Measurements from ENCODE around the gene TNFSF15.

Gene TNFSF15

DNA sequence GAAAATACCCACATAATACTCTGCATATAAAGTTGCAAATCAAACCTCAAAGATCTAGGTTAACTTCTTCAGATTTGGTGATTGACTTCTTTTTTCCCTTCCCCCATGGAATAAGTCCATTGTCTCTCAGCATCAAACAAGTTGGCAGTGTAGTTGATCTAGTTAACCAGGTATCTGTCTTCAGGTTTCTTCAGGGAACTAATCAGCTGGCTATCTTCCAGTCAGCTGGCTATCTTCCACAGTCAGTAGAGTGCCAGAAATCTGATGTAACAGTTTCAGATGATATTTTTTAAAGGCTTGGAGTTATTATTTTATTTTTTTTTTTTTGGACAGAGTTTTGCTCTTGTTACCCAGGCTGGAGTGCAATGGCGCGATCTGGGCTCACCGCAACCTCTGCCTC, 16.8 kb downstream of the TNFSF15 start:
- no peak for DNase-seq (ENCODE audit: extremely low read depth in 1 of 2, low read depth in 1 of 2)

DNA sequence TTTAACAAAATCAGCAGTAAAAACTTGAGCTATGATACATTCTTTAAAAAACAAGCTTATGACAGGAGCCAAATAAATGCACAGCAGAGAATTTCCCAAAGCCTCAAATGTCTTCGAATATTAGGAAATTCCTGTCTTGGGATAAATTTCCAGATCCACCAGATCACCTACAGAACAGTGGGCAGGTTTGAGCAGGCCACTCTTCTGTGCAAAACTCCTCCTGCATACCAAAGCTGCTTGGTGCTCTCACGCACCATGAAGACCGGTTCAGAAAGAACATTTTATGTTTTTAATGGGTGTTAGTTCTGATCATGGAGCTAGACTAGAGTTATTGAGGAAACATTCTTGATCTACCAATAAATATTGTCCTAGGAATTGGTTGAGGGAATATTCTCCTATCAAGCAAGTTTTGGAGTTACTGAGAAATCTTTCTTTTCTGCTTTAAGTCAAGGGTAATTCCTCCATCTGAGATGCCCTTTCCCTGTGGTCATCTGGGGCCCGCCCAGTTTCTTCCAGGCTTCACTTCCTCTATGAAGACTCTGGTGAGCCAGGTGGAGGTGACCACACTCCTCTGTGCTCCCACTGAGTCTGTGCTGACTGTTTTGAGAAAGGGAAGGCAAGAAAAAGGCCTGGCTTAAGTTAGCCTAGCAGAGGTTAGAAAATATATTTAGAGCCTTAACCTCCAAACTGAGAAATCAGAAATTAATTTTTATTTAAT, 17.9 kb downstream of the TNFSF15 start:
- DNase-seq (ENCODE audit: extremely low read depth in 1 of 2, low read depth in 1 of 2) = no peak

DNA sequence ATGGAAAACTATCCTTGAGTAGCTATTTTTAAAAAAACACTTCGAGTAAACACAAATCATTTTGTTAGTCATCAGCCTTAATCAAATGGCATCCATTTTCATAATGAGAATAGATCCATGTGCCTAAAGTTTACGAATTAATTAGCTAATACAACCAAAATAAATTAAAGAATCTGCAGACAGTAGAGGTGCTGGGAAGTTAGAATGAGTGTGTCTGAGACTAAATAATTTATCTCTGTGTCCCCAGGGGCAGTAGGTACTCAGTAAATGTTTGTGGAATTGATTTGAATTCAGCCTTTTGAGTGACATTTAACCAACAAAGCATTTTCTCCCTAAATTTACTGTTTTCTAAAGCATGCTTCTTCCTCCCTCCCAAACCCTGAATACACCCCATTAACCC, 18.6 kb downstream of the TNFSF15 start:
- no peak for DNase-seq (ENCODE audit: extremely low read depth in 1 of 2, low read depth in 1 of 2)

DNA sequence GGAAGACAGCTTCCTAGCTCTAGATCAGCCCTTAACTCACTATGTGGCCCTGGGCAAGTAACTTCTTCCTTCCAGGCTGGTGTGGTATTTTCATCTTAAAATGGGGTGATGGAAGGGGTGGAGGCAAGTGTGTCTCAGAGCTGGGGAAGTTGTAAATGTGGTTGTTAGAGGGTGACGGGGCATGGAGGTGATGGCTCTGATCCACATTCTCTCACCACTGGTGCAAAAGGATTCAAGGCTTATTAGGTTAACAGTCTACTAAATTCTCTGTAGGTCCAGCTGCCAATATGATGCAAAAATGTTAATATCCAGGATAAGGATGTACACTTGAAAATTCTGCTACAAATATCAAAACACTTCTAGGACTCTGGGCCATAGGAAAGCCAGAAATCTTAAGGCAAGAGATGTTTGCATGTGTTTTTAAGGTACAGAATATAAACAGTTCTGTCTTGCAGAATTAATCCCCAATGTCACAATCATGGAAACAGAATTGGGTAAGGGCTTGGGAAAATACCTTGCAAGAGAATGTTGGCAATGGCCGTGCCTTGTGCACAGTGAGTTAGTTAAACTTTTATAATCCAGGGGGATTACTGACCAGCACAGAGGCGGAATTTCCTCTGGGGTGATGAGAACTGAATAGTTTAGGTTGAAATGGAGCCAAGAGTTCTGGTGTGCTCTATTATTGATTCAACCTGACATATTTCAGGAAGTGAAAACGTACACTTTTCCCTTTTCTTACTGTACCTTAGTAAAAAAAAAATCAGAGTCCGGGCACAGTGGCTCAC, 19.8 kb downstream of the TNFSF15 start:
- DNase-seq (ENCODE audit: extremely low read depth in 1 of 2, low read depth in 1 of 2) = no peak

DNA sequence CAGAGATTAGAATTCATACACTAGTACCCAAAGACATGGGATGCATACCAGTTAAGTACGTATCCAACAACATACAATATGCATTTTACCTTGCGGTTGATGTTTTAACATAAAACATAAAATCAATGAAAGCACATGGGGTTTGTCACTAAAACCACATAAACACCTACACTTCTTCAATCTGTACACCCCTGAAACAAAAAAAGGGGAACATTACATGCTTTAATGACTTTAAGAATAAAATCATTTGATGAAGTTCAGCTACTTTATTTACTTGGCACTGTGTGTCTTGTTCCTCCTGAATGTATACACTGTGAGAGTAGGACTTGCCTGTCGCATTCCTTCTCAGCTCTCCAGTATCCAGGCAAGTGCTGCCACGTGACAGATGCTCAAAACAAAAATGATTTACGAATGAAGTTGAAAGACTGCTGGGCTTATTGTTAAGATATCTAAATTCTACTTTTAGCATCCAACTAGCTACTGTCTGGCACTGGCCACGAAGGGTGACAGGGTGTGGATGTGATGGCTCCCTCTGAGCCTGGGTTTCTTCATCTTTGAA, 21.0 kb downstream of the TNFSF15 start:
- no peak for DNase-seq (ENCODE audit: extremely low read depth in 1 of 2, low read depth in 1 of 2)

DNA sequence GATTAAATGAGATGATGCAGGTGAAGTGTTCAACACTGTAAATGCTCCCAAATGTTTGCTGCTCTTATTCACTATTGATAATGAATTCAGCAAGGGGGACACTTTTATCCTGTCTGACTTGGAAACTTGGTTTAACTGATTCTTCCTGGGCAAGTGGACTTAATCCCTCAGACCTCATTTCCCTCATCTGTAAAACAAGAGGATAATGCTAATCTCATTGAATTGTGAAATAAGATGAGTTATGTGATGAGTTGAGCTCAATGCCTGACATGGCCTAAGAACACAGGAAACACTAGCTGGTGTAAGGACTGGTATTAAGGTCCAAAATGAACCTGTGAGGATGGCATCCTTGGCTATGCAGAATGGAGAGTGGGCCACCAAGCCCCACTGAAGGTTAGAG, 23.3 kb downstream of the TNFSF15 start:
- no peak for DNase-seq (ENCODE audit: extremely low read depth in 1 of 2, low read depth in 1 of 2)

DNA sequence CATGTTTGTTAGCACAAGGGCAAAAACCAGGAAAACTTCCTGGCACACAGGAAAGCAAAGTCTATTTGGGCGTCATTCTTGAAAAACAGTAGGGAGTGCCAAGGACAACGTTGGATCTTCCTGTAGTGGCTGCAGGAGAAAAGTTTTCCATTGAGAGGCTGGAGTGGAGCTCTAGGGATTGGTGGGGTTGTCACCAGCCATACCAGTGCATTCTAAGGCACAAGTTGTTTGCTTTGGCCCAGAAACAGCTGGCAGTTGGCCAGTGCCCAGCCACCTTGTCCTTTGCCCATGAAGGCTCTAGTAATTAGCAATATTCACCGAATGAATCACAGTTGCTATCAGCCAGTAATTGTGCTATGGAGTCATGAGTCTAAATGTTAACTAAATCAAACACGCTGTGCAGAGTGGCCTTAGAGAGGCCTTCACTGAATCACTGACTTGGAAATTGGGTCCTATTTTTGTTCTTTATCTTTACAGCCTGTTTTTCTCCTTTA, 26.4 kb downstream of the TNFSF15 start:
- DNase-seq (ENCODE audit: extremely low read depth in 1 of 2, low read depth in 1 of 2) = no peak

DNA sequence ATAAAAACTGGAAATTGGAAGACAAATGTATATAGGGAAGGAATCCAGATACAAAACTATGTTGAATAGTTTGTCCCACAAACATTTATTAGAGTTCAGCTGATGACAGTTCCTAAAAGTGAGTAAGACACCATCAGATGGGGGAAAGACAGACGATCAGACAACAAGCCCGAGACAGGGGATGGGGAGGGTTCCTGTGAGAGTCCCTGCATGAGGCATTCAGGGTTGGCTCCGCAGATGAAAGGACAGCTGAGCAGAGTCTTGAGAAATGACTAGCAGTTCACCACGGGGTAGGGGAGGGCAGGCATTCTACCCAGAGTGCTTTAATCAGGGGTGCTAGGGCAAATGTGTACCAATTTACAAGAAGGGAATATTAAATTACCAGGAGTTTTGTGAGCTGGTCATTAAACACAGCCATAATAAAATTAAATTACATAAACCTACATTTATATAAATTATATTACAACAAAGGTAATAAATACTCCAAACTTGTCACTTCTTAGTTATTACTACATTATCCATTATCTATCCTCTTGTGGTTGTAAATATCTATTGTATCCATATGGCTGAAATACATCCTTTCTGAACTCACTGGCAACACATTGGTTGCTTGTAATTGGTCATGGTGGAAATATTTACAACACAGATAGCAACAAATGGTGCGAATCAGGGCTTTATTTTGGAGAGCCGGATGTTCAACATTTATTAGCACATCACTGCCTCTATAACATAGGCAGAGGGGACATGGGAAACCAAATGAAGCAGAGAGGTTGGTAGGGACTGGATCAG, 27.8 kb downstream of the TNFSF15 start:
- DNase-seq (ENCODE audit: extremely low read depth in 1 of 2, low read depth in 1 of 2) = peak in 1 of 2 donors; percentile 3

DNA sequence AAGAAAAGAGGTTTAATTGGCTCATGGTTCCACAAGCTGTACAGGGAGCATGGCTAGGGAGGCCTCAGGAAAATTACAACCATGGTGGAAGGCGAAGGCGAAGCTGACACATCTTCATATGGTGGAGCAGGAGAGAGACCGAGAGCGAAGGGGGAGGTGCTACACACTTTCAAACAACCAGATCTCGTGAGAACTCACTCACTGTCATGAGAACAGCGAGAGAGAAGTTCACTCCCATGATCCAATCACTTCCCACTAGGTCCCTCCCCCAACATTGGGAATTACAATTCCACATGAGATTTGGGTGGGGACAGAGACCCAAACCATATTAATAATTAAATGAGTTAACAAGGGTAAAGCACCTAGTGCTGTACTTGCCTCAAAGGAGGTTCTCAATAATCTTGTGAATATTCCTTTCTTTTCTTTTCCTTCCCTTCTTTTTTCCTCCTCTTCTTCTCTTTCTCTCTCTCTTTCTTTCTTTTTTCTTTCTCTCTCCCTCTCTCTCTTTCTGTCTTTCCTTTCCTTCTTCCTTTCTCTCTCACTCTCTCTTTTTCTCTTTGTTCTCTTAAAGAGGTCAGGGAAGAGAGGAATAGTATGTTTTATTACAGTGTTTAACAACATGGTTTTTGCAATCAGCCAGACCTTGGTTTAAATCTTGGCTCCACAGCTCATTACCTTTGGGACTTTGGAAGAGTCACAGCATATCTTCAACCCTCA, 29.0 kb downstream of the TNFSF15 start:
- no peak for DNase-seq (ENCODE audit: extremely low read depth in 1 of 2, low read depth in 1 of 2)

DNA sequence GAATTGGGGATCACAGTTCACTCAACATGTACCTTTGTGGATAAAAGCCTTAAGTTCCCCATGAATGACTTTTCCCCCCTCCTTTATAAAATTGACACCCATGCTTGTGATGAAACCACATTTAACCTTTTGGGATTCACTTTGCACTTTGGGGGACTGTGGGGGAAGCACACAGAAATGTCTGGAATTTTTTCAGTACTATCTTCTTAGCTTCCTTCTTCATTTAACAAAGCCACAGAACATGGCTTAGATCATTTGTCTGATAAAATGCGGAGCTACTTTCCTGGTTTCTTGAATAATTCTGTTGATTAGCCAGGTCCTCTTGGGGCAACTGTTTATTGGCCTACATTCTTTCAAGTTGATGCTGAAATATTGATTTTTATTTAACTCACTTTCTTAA, 29.9 kb downstream of the TNFSF15 start:
- no peak for DNase-seq (ENCODE audit: extremely low read depth in 1 of 2, low read depth in 1 of 2)

DNA sequence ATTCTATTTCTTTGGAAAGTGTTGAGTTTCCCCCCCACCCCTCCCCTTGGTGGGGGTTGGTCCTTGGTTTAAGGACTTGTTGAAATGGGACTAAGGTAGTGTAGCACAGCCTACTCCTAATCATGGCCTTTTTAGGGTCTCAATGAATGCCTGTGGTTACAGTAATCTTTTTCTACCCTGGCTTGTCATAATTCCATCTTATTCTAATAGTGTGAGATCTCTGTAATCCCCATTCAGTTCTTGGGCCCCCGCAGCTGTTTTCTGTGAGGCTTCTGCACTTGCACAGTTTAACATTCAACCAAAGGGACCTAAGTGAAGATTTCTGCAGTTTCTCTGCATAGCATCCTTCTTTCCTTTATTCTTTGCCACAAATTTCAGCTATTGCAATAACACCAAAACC, 30.7 kb downstream of the TNFSF15 start:
- no peak for DNase-seq (ENCODE audit: extremely low read depth in 1 of 2, low read depth in 1 of 2)

DNA sequence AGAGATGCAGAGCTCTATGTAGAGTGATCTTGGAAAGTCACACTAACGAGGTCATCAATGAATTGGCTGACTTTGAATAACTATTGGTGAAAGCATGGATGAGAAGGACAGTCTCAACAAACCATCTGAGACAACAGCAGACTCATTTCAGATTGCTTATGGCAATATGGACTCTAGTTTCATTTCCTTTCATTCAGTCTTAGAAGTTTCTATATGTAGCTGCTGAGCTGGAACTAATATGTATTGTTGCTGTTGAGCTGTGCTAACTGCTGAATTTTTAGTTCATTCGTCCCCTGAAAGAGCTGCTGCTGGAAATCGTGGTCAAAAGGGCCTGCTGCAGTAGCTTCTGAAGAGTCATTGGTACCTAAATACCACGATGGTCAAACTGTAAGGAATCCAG, 31.3 kb downstream of the TNFSF15 start:
- no peak for DNase-seq (ENCODE audit: extremely low read depth in 1 of 2, low read depth in 1 of 2)

DNA sequence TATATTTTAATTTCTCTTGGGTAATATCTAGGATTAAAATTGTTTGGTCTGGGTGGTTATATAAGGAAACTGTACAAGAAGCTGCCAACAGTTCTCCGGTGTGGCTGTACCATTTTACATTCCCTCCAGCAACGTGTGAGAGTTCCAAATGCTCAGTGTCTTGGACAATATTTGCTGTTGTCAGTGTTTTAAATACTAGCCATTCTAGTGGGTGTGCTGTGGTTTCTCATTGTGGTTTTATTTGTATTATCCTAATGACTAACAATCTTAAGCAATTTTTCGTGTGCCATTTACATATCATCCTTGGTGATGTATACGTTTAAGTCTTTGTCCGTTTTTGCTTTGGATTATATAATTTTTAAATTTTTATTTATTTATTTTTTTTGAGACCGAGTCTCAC, 34.0 kb downstream of the TNFSF15 start:
- no peak for DNase-seq (ENCODE audit: extremely low read depth in 1 of 2, low read depth in 1 of 2)

DNA sequence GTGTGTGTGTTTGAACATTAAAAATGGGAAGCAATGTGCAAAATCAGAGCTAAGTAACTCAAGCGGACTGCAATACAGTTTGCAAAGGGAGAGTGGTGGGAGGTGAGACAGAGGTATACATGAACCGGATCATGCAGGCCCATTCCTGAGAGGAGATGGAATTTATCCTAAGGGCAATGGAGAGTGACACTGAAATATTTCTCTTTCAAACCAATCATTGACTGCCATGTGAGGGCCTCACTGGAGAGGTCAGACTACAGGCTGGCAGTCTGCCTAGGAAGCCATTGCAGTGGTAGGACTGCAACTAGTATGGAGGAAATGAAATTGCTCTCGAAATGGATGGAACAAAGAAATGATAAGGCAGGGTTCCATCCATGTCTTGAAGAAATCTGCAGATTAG, 34.8 kb downstream of the TNFSF15 start:
- no peak for DNase-seq (ENCODE audit: extremely low read depth in 1 of 2, low read depth in 1 of 2)

DNA sequence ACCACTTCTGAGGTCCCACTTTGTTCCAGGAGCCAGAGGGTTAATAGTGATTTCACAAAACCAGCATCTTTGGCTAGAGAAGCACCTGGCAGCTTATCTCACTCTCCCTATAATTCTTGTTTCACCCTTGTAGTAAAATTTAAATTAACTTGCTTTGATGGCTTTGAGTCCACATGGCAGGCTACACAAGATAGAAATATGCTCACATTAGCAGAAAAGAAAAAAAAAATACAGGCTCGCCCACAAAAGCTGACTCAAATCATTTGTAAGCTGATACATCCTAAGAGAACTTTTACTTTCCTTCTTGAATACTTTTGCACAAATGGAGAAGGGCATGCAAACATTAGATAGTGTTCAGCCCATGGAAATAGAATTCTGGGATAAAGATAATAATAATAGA, 36.2 kb downstream of the TNFSF15 start:
- no peak for DNase-seq (ENCODE audit: extremely low read depth in 1 of 2, low read depth in 1 of 2)

DNA sequence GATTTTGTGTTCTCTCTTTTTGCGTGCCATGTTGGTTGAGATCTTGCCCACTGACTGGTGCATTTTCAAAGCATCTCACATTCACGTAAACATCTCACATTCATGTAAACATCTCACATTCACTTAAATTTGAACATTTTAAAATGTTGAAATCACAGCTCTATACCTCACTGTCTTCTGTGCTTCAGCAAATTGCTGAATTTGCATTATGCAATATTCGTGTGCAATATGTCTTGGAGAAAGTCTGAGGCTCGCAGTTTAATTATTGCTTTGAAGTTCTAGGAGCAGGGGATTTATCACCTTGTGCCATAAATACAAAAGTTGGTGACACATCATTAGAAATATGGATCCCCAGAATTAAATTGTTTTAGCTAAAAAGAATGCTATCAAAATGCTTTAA, 42.6 kb downstream of the TNFSF15 start:
- no peak for DNase-seq (ENCODE audit: extremely low read depth in 1 of 2, low read depth in 1 of 2)

DNA sequence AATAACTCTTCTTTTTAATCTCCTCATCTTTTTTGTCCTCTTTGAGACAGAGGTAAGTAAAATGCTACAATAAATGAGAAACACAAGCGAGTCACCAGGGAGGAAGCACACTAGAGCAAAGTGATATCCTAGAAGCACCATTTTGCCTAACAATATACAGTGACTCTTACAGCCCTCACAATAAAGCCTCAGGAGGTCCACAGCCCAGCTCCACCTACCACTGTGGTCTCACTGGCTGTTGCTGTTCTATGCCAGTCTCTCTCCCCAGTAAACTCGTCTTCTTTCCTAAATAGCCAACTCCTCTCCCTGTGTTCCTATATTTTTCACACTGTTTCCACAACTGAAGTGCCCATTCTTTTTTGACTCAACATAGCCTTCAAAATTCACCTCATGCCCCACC, 44.3 kb downstream of the TNFSF15 start:
- DNase-seq (ENCODE audit: extremely low read depth in 1 of 2, low read depth in 1 of 2) = no peak

DNA sequence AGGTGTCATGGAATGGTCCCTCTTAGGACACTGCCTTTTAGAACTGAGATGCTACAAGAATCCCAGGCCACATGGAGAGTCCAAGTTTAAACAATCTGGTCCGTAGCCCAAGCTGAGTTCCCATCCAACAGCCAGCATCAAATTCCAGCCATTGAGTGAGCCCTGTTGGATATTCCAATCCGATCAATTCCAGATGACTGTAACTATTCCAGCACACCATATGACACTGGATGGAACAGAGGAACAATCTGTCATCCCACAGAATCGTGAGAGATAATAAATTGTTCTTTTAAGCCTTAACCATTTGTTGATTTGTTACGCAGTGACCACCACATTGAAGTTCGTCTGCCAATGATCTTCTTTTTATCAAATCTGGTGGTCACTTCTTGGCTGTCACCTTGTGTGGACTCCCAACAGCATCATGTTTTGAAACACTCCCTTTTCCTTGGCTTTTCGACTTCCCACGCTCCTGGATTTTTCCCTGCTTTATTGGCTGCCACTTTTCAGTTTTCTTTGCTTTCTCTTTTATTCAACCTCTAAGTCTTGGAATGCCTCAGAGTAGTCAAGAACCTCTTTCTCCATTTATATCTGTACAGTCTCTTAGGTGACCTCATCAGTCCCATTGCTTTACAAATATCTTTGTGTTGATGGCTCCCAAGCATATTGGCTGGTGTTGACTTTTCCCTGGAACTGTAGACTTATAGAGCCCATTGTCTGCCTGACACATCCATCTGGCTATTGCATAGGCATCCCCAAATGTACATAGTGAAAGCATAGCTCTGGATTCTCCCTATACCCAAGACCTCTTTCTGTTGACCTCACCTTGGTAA, 46.1 kb downstream of the TNFSF15 start:
- no peak for DNase-seq (ENCODE audit: extremely low read depth in 1 of 2, low read depth in 1 of 2)

DNA sequence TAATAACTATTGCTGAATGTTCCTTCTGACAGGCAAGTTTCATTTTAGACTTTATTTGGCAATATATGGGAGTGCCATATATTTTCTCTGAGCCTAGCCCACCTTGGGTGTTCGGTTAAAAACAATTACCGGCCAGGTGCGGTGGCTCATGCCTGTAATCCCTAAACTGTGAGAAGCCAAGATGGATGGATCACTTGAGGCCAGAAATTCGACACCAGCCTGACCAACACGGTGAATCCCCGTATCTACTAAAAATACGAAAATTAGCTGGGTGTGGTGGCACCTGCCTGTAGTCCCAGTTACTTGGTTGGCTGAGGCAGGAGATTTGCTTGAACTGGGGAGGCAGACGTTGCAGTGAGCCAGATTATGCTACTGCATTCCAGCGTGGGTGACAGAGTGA, 47.9 kb downstream of the TNFSF15 start:
- no peak for DNase-seq (ENCODE audit: extremely low read depth in 1 of 2, low read depth in 1 of 2)

DNA sequence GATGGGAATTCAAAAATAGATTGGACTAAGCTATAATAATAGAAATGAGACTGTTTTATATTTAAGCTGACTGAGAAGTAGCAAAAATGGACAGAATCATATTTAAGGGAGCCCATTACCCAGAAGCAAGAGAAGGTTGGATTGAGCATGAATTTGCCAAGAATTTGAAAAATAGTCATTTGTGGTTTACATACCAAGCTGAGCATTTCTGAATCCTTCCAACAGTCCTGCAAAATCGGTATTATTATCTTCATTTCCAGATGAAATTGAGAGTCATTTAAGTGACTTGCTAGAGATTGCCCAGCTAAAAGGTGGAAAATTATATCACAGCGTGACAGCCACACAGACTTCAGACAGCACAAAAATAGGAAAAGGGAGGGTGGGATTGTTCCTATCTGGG, 48.4 kb downstream of the TNFSF15 start:
- no peak for DNase-seq (ENCODE audit: extremely low read depth in 1 of 2, low read depth in 1 of 2)

Measured in stimulated activated CD8-positive, alpha-beta memory T cell treated with anti-CD3 and anti-CD28 coated beads, Interleukin-7, amount 100 ng/mL, for 48 hours (primary cell).